ENCODE results near the gene LRRC74A. TPM values are rescaled to one million over a fixed set of nuclear protein-coding genes. Genes with fewer than 3 reads are reported as not detected.

The LRRC74A gene
- total and polyA plus RNA-seq, 5 donors, result 1.1 TPM; not detected in 4

Other genes with a start within 250 kb of the LRRC74A start
- 10 to 100 TPM; 27.6 to 85.2 (median 37.5) TPM for gene VASH1, start 64.9 kb upstream of the LRRC74A start, total RNA-seq
- 23.1 TPM for gene VASH1, start 64.9 kb upstream of the LRRC74A start, polyA plus RNA-seq
- 10 to 100 TPM; 19.9 to 24.9 (median 20.3) TPM for gene ANGEL1, start 13.5 kb upstream of the LRRC74A start, total RNA-seq
- 12.8 TPM for gene ANGEL1, start 13.5 kb upstream of the LRRC74A start, polyA plus RNA-seq
- gene IRF2BPL, start 202.3 kb downstream of the LRRC74A start, total RNA-seq, result 10 to 100 TPM; 43.5 to 61.2 (median 51.5) TPM
- gene IRF2BPL, start 202.3 kb downstream of the LRRC74A start, polyA plus RNA-seq, result 22.0 TPM